Stimulated activated memory B cell treated with anti-CD40 and anti-IgM and Interleukin-4, amounts not matched to agents 10 μg/mL and 1 μg/mL and 100 μg/mL, for 72 hours (primary cell): ENCODE measurements around the gene ITGB3.

Source experiments
- ATAC-seq: fragments of 150-1000 bp; cut with Tn5 transposase; 2 replicates; pipeline ENCODE4 v1.10.0; 2021
- H3K27ac Mint-ChIP-seq: one replicate; pipeline ENCODE4 v1.8.0; 2022; ENCODE audit warnings: mild to moderate bottlenecking, mixed read lengths
- H3K27me3 Mint-ChIP-seq: one replicate; pipeline ENCODE4 v1.8.0; 2022; ENCODE audit warnings: mixed read lengths
- H3K36me3 Mint-ChIP-seq: one replicate; pipeline ENCODE4 v1.8.0; 2022; ENCODE audit warnings: mixed read lengths
- H3K4me1 Mint-ChIP-seq: one replicate; pipeline ENCODE4 v1.8.0; 2022; ENCODE audit warnings: mixed read lengths
- H3K4me3 Mint-ChIP-seq: one replicate; pipeline ENCODE4 v1.8.0; 2022; ENCODE audit warnings: mild to moderate bottlenecking, moderate library complexity, mixed read lengths
- H3K9me3 Mint-ChIP-seq: one replicate; pipeline ENCODE4 v1.8.0; 2022; ENCODE audit warnings: mixed read lengths

The ITGB3 gene

DNA sequence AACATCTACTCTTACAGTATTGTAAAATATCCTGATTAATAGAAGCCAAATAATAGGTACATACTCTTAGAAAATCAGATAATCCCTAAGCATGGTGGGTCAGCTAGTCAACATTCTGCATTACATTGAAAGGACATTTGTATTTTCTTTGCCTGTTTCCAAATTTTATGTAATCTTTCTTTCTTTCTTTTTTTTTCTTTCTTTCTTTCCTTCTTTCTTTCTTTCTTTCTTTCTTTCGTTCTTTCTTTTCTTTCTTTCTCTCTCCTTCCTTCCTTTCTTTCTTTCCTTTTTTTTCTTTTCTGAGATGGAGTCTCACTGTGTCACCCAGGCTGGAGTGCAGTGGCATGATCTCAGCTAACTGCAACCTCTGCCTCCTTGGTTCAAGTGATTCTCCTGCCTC lies 18.9 kb downstream of the ITGB3 start:
- no peaks in the 10 kb centered on the region for H3K27me3 Mint-ChIP-seq
- H3K4me1 Mint-ChIP-seq = peaks cover 52% of the 10 kb centered on the region
- H3K9me3 Mint-ChIP-seq = peaks cover 8% of the 10 kb centered on the region
- ATAC-seq = no peak
- peak overlapping the region; percentile 45 for H3K27ac Mint-ChIP-seq
- no peak overlapping the region for H3K4me3 Mint-ChIP-seq
- H3K36me3 Mint-ChIP-seq = peaks cover 19% of the 10 kb centered on the region

DNA sequence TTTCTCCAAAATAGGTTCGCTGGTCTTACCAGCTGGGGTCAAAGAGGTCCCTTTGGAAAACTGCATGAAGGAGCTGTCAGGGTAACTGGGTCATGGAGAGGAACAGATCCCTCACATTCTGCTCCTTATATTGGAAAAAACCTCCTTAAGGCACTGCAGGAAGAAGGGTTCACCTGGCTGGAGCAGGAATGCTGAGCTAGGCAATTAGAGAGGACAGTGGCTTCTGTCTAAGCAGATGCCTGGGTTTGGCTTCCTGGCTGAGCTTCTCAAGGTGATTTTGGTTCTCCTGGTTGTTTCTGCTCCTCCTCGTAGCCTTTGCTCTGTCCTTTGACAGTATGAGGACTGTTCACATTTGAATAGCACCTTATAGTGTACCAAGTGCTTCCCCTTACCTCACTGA lies 19.6 kb downstream of the ITGB3 start:
- Mint-ChIP-seq H3K36me3 (peaks cover 19% of the 10 kb centered on the region), H3K4me1 (peaks cover 57% of the 10 kb centered on the region), H3K27ac (no peak overlapping the region), H3K9me3 (peaks cover 8% of the 10 kb centered on the region), H3K27me3 (no peaks in the 10 kb centered on the region), H3K4me3 (no peak overlapping the region)
- ATAC-seq = no peak

DNA sequence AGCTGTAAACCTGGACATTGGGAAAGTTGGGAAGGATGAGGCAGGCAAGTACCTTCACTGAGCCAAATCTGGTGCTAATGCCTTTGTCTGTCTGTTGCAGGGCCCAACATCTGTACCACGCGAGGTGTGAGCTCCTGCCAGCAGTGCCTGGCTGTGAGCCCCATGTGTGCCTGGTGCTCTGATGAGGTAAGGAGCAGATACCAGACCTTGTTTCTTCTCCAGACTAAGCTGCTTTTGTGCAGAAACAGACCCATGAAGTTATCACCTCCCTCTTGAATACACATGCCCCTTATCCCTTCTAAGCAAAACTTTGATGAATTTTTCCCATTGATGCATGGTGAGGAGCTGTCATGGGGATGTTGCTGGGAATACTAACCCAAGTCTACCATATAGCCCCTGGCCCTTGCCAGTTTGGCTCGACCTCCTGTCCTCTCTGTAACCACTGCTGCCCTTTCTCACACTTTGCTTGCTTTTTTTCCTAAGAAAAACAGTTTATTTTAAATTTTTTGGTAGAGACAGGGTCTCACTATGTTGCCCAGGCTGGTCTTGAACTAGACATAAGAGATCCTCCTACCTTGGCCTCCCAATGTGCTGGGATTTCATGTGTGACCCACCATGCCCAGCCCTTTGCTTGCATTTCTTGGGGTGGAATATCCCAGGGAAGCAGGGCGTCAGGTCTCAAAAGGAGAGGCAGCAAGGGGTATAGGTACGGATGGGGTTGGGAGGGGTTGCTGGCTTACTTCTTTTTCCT lies 20.9 kb downstream of the ITGB3 start:
- Mint-ChIP-seq H3K27me3 (no peaks in the 10 kb centered on the region), H3K4me1 (peaks cover 69% of the 10 kb centered on the region), H3K4me3 (no peak overlapping the region), H3K36me3 (peaks cover 15% of the 10 kb centered on the region), H3K9me3 (peaks cover 4% of the 10 kb centered on the region), H3K27ac (peak overlapping the region; percentile 60)
- ATAC-seq = no peak

DNA sequence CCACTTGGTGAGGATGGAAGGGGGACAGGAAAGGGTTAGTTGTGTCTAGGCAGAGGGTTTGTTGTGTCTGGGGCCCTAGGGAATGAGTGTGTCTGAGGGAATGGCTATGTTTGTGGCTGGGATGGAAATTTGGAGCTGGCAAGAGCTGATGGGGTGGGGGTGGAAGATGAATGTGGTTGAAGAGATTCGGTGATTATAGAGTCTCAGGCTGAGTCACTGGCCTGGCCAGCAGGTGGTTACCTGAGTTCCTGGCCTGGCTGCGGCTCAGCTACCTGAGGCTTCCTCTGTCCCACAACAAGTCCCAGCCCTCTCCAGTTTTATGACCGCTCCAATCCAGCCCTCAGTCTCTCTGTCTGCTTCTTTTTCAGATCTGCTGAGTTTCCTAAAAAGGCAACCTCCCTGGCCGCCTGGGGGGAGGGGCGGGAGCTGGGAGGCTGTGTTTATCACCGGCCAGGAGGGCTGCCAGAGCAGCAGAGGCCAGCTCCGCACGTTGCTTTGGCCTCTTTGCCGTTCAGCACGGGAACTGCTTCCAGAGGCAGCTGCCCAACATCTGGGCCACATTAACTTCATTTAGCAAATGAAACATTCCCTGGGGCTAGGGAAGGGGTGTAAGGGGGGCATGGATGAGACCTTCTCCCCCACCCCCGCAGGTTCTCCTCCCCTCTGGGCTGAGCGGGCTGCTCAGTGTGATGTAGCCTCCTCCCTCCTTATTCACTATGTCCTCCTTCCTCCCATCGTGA lies 21.8 kb downstream of the ITGB3 start:
- Mint-ChIP-seq H3K27ac (peak overlapping the region; percentile 60), H3K4me3 (peak overlapping the region; percentile 4), H3K9me3 (no peaks in the 10 kb centered on the region), H3K36me3 (peaks cover 11% of the 10 kb centered on the region), H3K4me1 (peaks cover 74% of the 10 kb centered on the region), H3K27me3 (no peaks in the 10 kb centered on the region)
- no peak for ATAC-seq

DNA sequence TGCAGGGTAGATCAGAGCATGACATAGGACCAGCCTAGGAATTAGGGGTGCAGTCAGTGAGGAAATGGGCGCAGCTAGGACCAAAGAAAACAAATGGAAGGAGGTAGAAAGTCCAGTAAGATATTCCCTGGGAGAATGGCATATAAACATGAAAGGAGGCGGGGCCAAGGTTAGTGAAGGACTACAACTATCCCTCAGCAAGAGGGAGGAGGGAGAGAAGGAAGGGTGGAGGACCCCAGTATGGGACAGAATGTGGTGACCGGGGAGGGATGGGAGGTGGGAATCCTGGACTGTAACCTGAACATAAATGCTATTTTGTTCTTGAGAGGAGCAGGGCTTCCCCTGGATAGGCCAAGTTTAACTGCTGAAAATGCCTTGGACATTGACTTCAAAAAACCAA lies 22.8 kb downstream of the ITGB3 start:
- Mint-ChIP-seq H3K4me1 (peaks cover 76% of the 10 kb centered on the region), H3K27me3 (no peaks in the 10 kb centered on the region), H3K9me3 (no peaks in the 10 kb centered on the region), H3K27ac (peak overlapping the region; percentile 60), H3K4me3 (no peak overlapping the region), H3K36me3 (peaks cover 11% of the 10 kb centered on the region)
- ATAC-seq = no peak

DNA sequence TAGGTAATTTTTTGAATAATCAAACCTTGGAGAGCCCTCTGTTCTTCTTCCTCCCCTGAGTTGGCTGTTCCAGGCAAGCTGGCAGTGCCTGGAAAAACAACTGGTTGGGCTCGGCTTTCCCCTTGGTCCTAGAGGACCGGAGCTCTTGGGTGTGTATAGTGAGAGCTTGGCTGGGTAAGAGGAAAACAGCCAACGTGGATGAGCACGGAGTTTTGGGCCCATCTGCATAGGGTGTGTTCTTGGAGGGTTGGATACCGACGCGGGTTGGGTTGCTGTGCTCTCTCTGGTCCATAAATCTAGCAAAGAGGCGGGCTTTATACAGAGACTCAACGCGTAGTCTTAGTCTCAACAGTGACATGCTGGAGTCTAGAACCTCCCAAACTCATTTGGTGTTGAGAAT lies 23.2 kb downstream of the ITGB3 start:
- Mint-ChIP-seq H3K4me1 (peaks cover 81% of the 10 kb centered on the region), H3K27ac (peak overlapping the region; percentile 60), H3K36me3 (peaks cover 11% of the 10 kb centered on the region)

DNA sequence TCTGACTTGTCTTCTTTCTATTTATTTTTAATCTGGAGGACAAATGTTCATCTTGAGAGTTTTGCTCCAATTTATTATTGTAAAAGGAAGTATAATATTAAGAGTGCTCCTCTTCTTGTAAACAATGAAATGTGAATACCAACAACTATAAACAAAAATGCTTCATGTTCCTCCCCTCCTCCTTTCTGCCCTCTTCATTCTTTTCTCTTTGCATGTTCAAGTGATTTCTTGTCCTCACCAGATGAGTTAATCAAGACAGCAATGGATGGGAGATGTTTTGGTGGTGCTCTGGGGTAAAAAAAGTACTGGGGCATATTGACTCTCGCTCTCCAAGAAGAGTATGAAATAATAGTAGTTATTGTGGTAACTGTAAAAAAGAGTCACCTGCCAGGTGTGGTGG lies 24.3 kb downstream of the ITGB3 start:
- H3K36me3 Mint-ChIP-seq = peaks cover 7% of the 10 kb centered on the region
- no peaks in the 10 kb centered on the region for H3K9me3 Mint-ChIP-seq
- H3K4me1 Mint-ChIP-seq = peaks cover 80% of the 10 kb centered on the region
- H3K4me3 Mint-ChIP-seq = no peak overlapping the region
- H3K27me3 Mint-ChIP-seq = no peaks in the 10 kb centered on the region
- peak overlapping the region; percentile 85 for H3K27ac Mint-ChIP-seq
- ATAC-seq = no peak

More for the DNA sequence above, 23.2 kb downstream of the ITGB3 start:
- Mint-ChIP-seq H3K27me3 (no peaks in the 10 kb centered on the region), H3K9me3 (no peaks in the 10 kb centered on the region), H3K4me3 (no peak overlapping the region)
- ATAC-seq = no peak

DNA sequence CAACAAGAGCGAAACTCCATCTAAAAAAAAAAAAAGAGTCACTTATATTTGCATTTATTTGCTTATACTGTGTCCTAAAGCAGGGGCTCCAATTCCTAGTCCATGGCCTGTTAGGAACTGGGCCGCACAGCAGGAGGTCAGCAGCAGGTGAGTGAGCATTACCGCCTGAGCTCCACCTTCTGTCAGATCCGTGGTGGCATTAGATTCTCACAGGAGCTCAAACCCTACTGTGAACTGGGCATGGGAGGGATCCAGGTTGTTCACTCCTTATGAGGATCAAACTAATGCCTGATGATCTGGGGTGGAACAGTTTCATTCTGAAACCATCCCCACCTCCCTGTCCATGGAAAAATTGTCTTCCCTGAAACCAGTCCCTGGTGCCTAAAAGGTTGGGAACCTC lies 24.9 kb downstream of the ITGB3 start:
- Mint-ChIP-seq H3K9me3 (no peaks in the 10 kb centered on the region), H3K4me1 (peaks cover 84% of the 10 kb centered on the region), H3K27ac (peak overlapping the region; percentile 85), H3K27me3 (no peaks in the 10 kb centered on the region), H3K4me3 (peak overlapping the region; percentile 55), H3K36me3 (peaks cover 14% of the 10 kb centered on the region)
- ATAC-seq = no peak

DNA sequence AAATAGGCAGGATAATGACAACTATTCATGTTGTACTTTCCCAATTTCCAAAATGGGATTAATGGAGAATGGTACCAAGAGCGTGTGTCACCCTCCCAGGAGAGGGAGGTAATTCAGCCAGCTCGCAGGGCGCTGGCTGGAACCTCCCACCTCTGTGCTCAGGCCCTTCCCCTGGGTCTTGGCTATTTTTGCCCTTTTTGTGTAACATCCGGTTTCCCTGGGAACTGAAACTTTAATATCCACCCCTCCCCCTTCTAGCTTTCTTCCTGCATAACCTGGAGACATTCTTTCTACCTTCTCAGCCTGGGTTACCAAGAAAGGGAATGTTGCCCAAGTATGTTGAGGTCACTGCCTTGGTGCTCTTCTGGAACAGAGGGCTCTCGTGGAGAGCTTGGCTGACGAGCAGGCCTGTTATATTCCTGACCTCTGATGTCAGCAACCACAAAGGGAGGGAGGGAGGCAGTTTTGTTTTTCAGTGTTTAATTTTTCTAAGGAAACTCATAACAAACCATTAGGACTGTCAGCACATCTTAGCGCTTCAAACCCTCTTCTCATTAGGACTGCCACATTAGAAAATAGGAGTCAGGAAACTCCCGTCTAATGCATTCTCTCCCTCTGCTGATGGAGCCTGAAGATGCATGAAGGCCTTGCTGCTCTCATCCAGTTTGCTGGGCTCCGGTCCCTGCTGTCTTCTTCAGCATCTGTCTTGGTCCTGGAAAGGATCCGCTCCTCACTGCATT lies 25.6 kb downstream of the ITGB3 start:
- peak; percentile 92 for ATAC-seq
- peak overlapping the region; percentile 85 for H3K27ac Mint-ChIP-seq
- H3K9me3 Mint-ChIP-seq = no peaks in the 10 kb centered on the region
- peak overlapping the region; percentile 55 for H3K4me3 Mint-ChIP-seq
- H3K36me3 Mint-ChIP-seq = peaks cover 19% of the 10 kb centered on the region
- no peaks in the 10 kb centered on the region for H3K27me3 Mint-ChIP-seq
- H3K4me1 Mint-ChIP-seq = peaks cover 91% of the 10 kb centered on the region

DNA sequence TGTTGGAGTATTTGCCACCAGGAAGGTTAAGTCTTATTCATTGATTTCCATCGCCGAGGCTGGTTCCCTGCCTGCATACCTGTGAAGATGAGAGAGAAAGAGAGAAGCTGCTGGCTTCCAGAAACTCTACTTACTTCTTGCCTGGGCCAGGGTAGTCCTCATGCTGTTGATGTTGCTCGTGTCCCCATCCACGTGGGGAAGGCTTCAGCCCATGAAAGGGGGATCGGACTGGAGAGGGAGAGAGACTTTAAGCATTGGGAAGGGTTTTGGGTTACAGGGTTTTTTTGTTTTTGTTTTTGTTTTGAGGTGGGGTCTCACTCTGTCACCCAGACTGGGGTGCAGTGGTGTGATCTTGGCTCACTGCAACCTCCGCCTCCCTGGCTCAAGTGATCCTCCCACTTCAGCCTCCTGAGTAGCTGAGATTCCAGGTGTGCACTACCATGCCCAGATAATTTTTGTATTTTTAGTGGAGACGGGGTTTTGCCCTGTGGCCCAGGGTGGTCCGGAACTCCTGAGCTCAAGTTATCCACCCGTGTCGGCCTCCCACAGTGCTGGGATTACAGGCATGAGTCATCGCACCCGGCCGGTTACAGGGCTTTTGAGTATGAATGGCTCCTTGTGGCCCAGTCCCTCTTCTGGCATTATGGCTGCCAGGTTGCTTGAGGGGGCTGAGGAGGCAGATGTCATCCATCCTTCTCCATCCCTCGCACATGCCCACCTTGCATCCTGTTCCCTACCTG lies 26.6 kb downstream of the ITGB3 start:
- Mint-ChIP-seq H3K27me3 (no peaks in the 10 kb centered on the region), H3K9me3 (no peaks in the 10 kb centered on the region), H3K27ac (peak overlapping the region; percentile 85), H3K4me3 (no peak overlapping the region), H3K4me1 (peaks cover 91% of the 10 kb centered on the region), H3K36me3 (peaks cover 20% of the 10 kb centered on the region)
- ATAC-seq = no peak

DNA sequence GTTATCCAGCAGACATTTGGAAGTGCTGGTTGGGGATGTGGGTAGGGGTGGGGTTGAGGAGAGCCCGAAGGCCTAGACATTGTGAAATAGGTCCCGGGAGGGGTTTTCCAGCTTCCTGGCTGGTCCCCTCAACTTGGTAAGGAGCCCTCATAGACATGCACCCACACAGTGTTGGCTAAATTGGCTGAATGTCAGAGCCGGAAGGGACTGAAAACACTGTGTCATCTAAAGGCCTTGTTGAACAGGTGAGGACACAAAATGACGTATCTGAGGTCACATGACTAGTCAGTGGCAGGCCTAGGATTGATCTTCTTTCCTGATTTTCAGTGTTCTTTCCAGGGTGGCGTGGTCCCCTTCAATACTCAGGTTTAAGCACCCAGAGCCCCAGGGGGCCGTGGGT lies 27.6 kb downstream of the ITGB3 start:
- Mint-ChIP-seq H3K27ac (peak overlapping the region; percentile 85), H3K9me3 (no peaks in the 10 kb centered on the region), H3K36me3 (peaks cover 20% of the 10 kb centered on the region), H3K4me1 (peaks cover 88% of the 10 kb centered on the region), H3K4me3 (no peak overlapping the region), H3K27me3 (no peaks in the 10 kb centered on the region)
- no peak for ATAC-seq

DNA sequence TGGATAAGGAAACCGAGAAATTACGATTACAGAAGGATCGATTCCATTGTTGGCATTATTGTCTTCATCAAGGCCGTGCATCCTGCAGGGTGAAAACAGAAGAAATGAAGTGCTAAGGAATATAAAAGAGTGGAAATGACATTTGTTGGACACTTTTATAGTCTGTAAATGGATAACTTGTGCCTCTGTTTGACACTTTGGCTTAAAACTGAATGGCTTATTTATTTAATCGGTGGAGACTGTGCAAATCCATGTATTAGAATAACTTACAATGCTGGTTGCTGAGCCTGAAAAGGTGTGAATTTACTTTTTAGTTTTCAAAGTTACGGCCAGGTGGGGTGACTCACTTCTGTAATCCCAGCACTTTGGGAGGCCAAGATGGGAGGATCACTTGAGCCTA lies 31.4 kb downstream of the ITGB3 start:
- Mint-ChIP-seq H3K9me3 (no peaks in the 10 kb centered on the region), H3K27me3 (no peaks in the 10 kb centered on the region), H3K4me1 (peaks cover 81% of the 10 kb centered on the region), H3K36me3 (peaks cover 31% of the 10 kb centered on the region), H3K4me3 (no peak overlapping the region), H3K27ac (peak overlapping the region; percentile 75)
- ATAC-seq = no peak

DNA sequence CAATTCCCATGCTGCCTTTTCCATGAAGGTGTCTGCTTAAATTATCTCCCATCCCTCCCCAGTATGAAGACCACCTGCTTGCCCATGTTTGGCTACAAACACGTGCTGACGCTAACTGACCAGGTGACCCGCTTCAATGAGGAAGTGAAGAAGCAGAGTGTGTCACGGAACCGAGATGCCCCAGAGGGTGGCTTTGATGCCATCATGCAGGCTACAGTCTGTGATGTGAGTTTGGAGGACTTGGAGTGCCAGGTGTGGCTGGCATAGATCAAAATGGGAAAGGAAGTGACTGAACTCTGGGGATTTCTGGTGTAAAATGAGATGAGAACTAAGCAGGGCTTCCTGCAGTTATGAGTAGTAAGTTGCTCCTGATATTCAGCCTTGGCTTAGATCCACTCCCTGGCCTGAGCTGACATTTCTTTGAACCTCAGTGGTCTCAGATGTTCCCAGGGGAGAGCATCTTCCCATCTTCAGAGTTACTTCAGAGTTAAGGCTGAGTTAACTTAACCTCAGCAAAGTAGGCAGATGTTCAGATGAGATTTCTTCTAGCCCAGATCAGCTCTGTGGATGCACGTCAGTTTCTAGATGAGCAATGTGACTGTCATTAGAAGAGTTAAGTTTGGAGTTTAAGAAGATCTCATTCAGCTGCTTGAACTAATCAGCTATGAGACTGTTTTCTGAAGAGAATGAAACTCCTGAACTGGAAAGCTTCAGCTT lies 32.7 kb downstream of the ITGB3 start:
- Mint-ChIP-seq H3K27ac (peak overlapping the region; percentile 75), H3K4me3 (peak overlapping the region; percentile 11), H3K27me3 (no peaks in the 10 kb centered on the region), H3K36me3 (peaks cover 44% of the 10 kb centered on the region), H3K9me3 (no peaks in the 10 kb centered on the region), H3K4me1 (peaks cover 70% of the 10 kb centered on the region)
- peak; percentile 95 for ATAC-seq

DNA sequence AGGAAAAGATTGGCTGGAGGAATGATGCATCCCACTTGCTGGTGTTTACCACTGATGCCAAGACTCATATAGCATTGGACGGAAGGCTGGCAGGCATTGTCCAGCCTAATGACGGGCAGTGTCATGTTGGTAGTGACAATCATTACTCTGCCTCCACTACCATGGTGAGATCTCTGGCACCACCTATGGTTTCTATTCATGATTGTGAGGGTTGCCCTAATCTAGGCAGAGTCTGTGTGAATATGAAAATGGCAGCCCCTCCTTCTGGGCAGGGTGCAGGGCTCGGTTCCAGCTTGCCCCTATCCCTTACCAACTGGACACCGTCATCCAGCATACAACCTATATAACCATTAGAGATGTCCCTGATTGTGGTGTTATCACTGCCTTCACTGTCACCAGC lies 33.4 kb downstream of the ITGB3 start:
- H3K4me1 Mint-ChIP-seq = peaks cover 62% of the 10 kb centered on the region
- peak overlapping the region; percentile 11 for H3K4me3 Mint-ChIP-seq
- no peaks in the 10 kb centered on the region for H3K27me3 Mint-ChIP-seq
- peaks cover 46% of the 10 kb centered on the region for H3K36me3 Mint-ChIP-seq
- peak overlapping the region; percentile 75 for H3K27ac Mint-ChIP-seq
- no peak for ATAC-seq
- no peaks in the 10 kb centered on the region for H3K9me3 Mint-ChIP-seq
